Mesothelial cell of epicardium (in vitro differentiated cells): ENCODE results near the gene PLD5. TPM values are rescaled to one million over a fixed set of nuclear protein-coding genes. Genes with fewer than 3 reads are reported as not detected.
"Not testable (repeated sequence)": the region's sequence is repeated elsewhere in the genome, so short reads cannot be mapped to it uniquely, and the experiment has no call there.

Experiments used
- DNase-seq, 2 experiments: peaks; one replicate each; pipeline ENCODE4 v3.0.0; 2021; ENCODE audit warnings: low spot score in 2 of 2; ENCODE audit not compliant: unreplicated experiment in 2 of 2
- H3K27ac Mint-ChIP-seq: 2 replicates; pipeline ENCODE4 v1.8.0; 2021; ENCODE audit warnings: mixed read lengths
- H3K27me3 Mint-ChIP-seq: 2 replicates; pipeline ENCODE4 v1.8.0; 2021; ENCODE audit warnings: low read depth, mixed read lengths
- H3K36me3 Mint-ChIP-seq: 2 replicates; pipeline ENCODE4 v1.8.0; 2021; ENCODE audit warnings: mixed read lengths
- H3K4me1 Mint-ChIP-seq: 2 replicates; pipeline ENCODE4 v1.8.0; 2021; ENCODE audit warnings: mixed read lengths
- H3K4me3 Mint-ChIP-seq: 2 replicates; pipeline ENCODE4 v1.8.0; 2021; ENCODE audit warnings: mild to moderate bottlenecking, moderate library complexity, mixed read lengths
- H3K9me3 Mint-ChIP-seq: 2 replicates; pipeline ENCODE4 v1.8.0; 2021; ENCODE audit warnings: mixed read lengths
- total RNA-seq: library from RNA; stranded (reverse); gene quantifications from 3 replicates; pipeline ENCODE4 v1.2.1, GENCODE V29; 2021
- TF ChIP-seq, protein P1 (sequence below): fragments of 200-600 bp; sonication (generic); IDR thresholded peaks from one replicate; pipeline ENCODE4 v1.5.0; 2021; ENCODE audit warnings: antibody characterized with exemption; ENCODE audit not compliant: unreplicated experiment

PLD5 gene
- total RNA-seq, 1 donor from 2014 or later, result 4.3 TPM

- TF ChIP-seq, protein P1, sequence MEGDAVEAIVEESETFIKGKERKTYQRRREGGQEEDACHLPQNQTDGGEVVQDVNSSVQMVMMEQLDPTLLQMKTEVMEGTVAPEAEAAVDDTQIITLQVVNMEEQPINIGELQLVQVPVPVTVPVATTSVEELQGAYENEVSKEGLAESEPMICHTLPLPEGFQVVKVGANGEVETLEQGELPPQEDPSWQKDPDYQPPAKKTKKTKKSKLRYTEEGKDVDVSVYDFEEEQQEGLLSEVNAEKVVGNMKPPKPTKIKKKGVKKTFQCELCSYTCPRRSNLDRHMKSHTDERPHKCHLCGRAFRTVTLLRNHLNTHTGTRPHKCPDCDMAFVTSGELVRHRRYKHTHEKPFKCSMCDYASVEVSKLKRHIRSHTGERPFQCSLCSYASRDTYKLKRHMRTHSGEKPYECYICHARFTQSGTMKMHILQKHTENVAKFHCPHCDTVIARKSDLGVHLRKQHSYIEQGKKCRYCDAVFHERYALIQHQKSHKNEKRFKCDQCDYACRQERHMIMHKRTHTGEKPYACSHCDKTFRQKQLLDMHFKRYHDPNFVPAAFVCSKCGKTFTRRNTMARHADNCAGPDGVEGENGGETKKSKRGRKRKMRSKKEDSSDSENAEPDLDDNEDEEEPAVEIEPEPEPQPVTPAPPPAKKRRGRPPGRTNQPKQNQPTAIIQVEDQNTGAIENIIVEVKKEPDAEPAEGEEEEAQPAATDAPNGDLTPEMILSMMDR, result no peak
- H3K4me1 Mint-ChIP-seq, result peaks cover 11% of the 10 kb centered on the region
- peaks cover 18% of the 10 kb centered on the region for H3K9me3 Mint-ChIP-seq
- H3K36me3 Mint-ChIP-seq, result no peaks in the 10 kb centered on the region
- no peak overlapping the region for H3K4me3 Mint-ChIP-seq
- no peak for DNase-seq
- no peaks in the 10 kb centered on the region for H3K27me3 Mint-ChIP-seq
- H3K27ac Mint-ChIP-seq, result peak overlapping the region; percentile 23
Observed at GRCh38 chr1:242196101-242196500, 328.4 kb downstream of the PLD5 start.

DNA sequence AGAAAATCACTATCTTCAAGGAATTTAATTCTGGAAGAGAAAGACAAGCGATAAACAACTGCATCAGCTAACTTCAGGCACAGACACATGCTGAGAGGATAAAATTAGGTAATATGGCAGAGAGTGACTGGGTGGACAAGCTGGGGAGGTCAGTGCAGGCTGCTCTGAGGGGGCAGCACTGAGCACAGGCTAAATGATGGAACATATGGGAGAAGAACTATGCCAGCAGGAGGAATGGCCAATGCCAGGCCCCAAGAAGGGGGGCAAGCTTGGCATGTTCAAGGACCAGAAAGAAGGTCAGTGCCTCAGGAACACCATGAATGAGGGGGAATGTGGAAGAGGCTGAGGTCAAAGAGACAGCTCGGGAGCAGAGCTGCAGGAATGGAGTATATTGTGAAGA, 334.9 kb downstream of the PLD5 start:
- Mint-ChIP-seq H3K27ac (no peak overlapping the region), H3K36me3 (no peaks in the 10 kb centered on the region), H3K4me1 (peaks cover 3% of the 10 kb centered on the region), H3K9me3 (peaks cover 2% of the 10 kb centered on the region), H3K27me3 (no peaks in the 10 kb centered on the region), H3K4me3 (no peak overlapping the region)
- TF ChIP-seq, protein P1, result no peak
- DNase-seq, result no peak

DNA sequence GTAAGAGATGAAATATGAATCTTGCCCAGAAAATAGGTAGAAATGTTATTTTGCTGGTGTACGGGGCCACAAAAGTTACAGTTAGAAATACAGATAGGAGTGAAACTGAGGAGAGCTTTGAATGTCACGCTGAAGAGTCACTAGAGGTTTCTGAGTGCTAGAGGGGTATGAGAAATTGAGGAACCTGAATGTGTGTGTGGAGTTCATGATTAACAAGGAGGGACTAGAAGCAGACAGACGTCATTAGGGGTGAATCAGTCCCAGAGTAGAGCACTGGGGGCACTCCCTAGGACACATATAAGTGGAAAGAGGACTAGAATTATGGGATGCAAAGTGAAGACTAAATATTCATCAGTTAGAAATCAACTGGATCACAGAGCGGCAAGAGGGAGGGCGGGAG, 336.7 kb downstream of the PLD5 start:
- Mint-ChIP-seq H3K4me1 (peaks cover 3% of the 10 kb centered on the region), H3K4me3 (no peak overlapping the region), H3K27ac (no peak overlapping the region), H3K27me3 (no peaks in the 10 kb centered on the region), H3K9me3 (no peaks in the 10 kb centered on the region), H3K36me3 (no peaks in the 10 kb centered on the region)
- TF ChIP-seq, protein P1, result no peak
- DNase-seq, result no peak

- Mint-ChIP-seq H3K36me3 (no peaks in the 10 kb centered on the region), H3K4me3 (no peak overlapping the region), H3K27ac (no peak overlapping the region), H3K27me3 (no peaks in the 10 kb centered on the region), H3K9me3 (no peaks in the 10 kb centered on the region), H3K4me1 (peaks cover 3% of the 10 kb centered on the region)
- no peak for DNase-seq
- TF ChIP-seq, protein P1, result no peak
Observed at GRCh38 chr1:242187171-242187570, 337.3 kb downstream of the PLD5 start.

DNA sequence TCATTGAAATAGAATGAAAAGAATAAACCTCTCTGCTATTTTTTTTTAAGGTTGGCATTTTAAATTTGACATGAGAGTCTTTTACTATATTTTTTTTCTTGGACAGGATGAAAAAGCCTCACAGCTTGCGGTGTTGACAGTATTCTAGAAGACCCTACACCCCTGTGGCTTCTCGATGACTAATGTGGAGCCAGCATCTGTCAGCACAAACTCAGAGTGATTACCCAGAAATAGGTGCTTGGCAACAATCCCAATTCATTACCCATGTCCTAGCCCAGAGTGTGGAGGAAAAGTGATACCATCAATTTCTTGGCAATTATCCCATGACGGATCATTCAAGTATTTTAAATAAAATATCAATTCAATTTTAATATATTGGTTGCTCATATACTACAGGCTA, 338.8 kb downstream of the PLD5 start:
- peaks cover 3% of the 10 kb centered on the region for H3K4me1 Mint-ChIP-seq
- no peaks in the 10 kb centered on the region for H3K36me3 Mint-ChIP-seq
- H3K27me3 Mint-ChIP-seq, result no peaks in the 10 kb centered on the region
- no peak overlapping the region for H3K4me3 Mint-ChIP-seq
- TF ChIP-seq, protein P1, result no peak
- no peaks in the 10 kb centered on the region for H3K9me3 Mint-ChIP-seq
- H3K27ac Mint-ChIP-seq, result no peak overlapping the region
- DNase-seq, result no peak

GRCh38 chr1:242184955-242185354, 339.5 kb downstream of the PLD5 start:
- no peaks in the 10 kb centered on the region for H3K9me3 Mint-ChIP-seq
- no peak overlapping the region for H3K4me3 Mint-ChIP-seq
- no peak for DNase-seq
- H3K36me3 Mint-ChIP-seq, result no peaks in the 10 kb centered on the region
- no peaks in the 10 kb centered on the region for H3K27me3 Mint-ChIP-seq
- peaks cover 3% of the 10 kb centered on the region for H3K4me1 Mint-ChIP-seq
- TF ChIP-seq, protein P1, result no peak
- no peak overlapping the region for H3K27ac Mint-ChIP-seq

- H3K36me3 Mint-ChIP-seq, H3K4me1 Mint-ChIP-seq, H3K4me3 Mint-ChIP-seq, H3K27me3 Mint-ChIP-seq, DNase-seq, H3K27ac Mint-ChIP-seq: not testable (repeated sequence)
- peaks cover 18% of the 10 kb centered on the region for H3K9me3 Mint-ChIP-seq
Observed at GRCh38 chr1:242179767-242180166, 344.7 kb downstream of the PLD5 start.
